ENCODE results near the gene NHLH2.

The NHLH2 gene

GRCh38 chr1:115838431-115839028, 2.4 kb downstream of the NHLH2 start:
- no peak for DNase-seq (ENCODE audit: low read depth in 2 of 2)

DNA sequence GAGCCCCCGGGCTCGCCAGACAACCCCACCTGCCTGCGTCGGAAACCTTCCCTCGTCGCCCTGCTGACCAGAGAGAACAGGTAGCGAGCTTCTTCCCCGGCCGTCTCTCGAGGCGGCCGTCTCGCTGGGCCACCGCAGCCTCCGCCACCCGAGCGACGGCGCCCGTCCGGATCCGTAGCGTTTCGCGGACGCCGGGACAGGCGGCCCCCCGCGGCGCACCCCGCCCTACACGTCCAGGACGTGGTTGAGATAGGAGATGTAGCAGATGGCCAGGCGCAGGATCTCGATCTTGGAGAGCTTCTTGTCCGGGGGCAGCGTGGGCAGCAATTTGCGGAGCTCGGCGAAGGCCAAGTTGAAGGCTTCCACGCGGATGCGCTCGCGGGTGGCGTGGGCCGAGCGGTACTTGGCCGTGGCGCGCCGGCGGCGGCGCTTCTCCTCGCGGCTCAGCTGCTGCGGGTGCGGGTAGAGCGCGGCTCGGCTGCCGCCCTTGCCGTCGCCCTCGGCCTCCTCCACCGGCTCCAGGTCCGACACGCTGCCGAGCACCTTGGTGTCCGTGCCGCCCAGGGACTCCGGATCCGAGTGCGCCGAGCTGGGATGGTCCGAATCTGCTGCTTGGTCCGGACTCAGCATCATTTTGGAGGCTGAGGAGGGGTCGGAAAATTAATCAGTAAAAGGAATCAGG, 3.0 kb downstream of the NHLH2 start:
- no peak for DNase-seq (ENCODE audit: low read depth in 2 of 2)

DNA sequence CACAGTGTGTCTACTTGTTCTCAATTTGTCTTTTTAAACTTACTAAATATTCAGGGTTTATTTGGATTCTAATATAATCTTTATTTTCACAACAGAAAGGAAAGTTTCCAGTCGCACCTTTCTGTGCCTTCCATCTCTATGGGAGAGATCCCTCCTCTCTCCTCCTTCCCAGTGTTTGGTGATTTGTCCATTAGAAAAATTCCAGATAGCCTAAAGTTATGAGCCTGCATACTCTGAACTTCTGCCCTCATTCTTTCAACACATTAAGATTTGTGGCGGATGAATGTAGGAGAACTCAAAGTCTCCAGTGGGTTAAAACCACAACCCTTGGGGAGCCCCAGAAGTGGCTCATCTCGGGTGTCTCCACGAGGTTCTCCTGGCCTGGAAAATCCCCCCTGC, 3.6 kb downstream of the NHLH2 start:
- no peak for DNase-seq (ENCODE audit: low read depth in 2 of 2)

DNA sequence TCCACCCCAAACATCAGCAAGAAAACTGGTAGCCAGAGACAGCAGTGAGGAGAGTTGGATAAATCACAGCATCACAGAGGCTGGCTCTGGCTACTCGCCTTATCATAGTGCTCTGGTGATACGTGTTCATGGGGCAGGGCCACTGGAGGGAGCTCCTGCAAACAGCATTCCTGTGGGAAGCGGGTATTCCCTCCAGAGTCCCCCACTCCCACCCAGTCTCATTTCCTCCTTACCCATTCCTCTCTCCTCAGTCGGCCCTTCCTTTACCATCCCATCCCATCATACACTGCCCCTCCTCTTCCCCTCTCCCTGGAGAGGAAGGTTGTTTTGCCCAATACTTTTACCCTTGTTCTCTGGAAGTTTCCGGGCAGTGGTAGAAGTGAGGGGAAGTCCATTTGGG, 7.1 kb downstream of the NHLH2 start:
- no peak for DNase-seq (ENCODE audit: low read depth in 2 of 2)

- DNase-seq (ENCODE audit: low read depth in 2 of 2) = no peak
These were observed 8.3 kb downstream of the NHLH2 start for GRCh38 chr1:115832651-115833050.

DNA sequence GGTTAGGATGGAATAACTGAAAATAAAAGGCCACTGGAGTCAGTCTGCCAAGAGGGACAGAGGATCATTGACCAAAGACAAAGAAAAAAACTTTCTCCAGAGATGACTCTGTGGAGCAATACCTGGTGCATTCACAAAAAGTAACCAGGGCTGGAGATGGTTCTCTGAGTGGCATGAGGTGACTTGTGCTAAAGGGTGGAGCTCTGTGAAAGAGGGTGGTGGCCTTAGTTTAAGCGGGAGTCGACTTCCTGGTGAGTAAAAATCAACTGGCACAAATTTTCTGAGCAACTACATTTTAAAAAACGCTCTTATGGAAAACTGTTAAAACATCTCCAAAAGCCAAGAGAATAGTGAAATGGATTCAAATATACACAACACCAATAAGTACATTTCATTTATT, 10.0 kb downstream of the NHLH2 start:
- no peak for DNase-seq (ENCODE audit: low read depth in 2 of 2)

GRCh38 chr1:115829947-115830346, 11.0 kb downstream of the NHLH2 start:
- DNase-seq (ENCODE audit: low read depth in 2 of 2) = no peak

DNA sequence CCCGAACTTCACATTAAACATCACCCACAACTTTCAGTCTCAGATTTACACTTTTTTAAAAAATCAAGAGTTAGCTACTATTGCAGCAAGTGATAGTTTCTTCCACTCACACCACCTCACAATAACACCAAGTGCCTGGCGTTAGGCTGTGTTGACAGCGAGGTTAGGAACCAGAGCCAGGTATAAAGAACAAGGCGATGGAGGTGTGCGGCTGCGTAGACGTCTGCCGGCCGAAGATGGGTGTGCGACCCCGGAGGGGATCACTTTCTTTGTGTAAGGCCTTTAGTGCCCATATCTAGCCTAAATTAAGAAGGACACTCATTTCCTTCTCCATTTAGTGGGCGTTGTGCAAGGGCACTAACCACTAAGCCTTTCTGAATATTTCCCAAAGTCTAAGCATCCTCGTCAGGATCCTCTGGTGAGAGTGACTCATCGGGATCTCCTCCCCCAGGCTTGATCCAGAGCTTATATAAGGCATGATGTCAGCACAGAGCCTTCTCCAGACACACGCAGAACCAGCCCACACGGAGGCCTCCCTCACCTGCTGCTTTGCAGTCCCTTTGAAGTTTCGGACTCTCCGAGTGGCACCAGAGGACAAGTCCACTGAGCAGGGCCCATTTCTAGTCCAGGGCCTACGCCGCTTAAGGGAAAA, 11.8 kb downstream of the NHLH2 start:
- no peak for DNase-seq (ENCODE audit: low read depth in 2 of 2)

DNA sequence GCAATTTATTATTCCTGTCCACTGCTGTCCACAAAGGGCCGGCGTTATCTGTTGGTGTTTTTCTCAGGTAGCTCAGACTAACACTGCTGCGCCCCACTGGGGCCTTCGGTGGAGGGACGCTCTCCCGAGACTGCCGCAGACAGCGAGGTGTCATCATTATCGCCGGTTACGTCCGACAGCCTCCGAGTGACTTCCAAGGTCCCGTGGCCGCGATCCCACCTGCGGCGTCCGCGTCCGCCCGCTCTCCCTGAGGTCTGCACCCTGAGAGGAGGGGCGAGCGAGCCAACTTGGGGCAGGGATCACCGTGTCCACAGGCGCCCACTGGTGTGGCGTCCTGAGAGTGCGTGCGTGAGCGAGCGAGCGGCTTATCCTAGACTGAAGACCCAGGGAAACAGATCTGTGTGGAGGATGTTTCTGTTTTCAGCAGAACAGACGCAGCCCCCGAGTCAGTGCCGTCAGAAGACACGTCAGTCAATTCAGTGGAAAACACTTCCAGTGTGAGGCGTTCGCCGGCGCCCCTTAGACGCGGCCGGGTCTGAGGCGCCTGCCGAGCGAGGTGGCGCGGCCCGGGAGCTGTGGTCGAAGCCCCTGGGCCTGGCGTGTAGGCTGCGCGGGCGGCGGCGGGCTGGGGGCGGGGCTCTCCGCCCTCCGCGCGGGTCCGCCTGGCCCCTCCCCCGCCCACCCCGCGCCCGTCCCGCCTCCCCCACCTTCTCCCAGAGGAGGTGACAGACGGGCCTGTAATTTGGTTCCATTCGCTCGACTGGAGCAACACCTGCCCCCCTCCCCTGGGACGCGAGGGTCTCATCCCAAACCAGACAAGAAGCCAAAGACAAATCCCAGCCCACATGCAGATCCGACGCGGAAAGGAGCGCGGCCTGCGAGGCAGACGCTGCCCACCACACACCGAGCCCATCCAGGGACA, 12.6 kb downstream of the NHLH2 start:
- DNase-seq (ENCODE audit: low read depth in 2 of 2) = no peak

DNA sequence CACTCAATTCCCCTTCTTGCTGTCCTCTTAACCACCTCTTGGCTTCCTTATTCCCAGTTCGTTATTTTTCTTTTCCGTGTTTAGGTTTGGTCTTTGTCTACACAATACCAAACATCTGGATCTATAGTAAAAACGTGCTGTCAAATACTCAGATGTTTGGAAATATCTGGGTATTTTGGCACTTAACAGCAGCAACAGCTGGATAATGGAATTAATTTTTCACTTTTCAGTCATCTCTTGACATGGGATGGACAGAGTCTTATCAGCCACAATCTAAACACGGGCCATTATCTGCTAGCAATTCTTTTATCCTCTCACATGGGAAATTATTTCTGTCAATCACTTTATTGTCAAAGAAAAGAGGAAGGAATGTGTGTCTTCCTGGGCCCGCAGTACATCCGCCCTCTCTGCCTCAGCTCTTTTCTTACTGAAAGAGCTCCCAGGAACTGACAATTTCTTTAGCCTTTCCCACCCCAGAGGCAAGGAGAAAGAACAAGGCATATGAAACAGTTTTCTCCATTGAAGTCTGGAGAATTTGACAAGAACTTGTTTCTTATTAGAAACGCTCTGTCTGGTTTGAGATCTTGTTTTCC, 13.4 kb downstream of the NHLH2 start:
- DNase-seq (ENCODE audit: low read depth in 2 of 2) = no peak

GRCh38 chr1:115826628-115827027, 14.3 kb downstream of the NHLH2 start:
- no peak for DNase-seq (ENCODE audit: low read depth in 2 of 2)

- no peak for DNase-seq (ENCODE audit: low read depth in 2 of 2)
These were observed 18.8 kb downstream of the NHLH2 start for GRCh38 chr1:115822117-115822516.

DNA sequence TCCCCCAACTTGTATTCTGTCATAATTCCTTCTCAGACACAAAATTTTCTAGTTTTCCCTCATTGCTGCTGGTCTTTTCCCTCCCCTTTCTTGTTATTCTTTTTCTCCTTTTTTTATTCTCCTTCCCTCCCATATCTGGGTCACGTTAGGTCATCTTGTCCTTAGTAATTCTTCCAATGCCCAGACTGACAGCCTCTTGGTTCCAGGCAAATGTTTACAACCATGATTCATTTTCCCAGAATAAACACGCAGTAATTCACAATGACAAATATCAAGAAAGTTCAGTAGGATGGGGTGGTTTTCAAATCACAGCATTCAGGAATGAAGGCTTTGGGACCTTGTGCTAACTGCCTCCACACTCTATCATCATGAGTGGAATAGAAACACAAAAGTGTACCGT, 25.2 kb downstream of the NHLH2 start:
- DNase-seq (ENCODE audit: low read depth in 2 of 2) = no peak

- no peak for DNase-seq (ENCODE audit: low read depth in 2 of 2)
These were observed 26.1 kb downstream of the NHLH2 start for GRCh38 chr1:115814685-115815398.

GRCh38 chr1:115813727-115814126, 27.2 kb downstream of the NHLH2 start:
- DNase-seq (ENCODE audit: low read depth in 2 of 2) = no peak

DNA sequence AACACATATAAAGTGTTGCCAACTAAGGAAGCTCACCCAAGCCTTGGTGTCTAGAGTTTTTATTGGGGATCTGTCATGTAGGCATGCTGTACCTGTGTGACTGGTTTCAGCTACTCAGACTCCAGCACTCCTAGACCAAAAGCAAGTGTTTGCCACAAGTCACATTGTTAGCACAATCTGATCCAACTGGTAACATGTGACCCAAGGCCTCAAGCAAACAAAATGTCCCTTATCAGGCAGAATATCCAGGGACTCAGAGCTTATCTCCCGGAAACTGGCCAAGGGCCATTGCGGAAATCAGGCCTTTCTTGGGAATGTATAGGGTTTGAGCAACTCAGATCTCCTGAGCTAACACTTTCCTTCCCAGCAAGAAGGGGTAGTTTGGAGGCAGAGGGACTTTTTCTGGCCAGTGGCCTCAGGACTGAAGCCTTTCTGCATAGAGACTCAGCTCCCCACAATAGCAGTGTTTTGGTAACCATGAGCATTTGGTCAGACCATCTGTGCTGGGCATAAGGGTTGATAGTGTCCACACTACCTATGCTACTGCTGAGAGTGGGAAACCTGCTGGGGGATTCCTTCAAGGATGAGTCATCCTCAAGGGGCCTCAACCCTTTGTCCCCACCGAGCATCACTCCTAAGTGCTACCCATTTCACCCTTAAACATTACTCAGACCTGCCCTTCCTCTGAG, 29.6 kb downstream of the NHLH2 start:
- no peak for DNase-seq (ENCODE audit: low read depth in 2 of 2)

GRCh38 chr1:115810609-115811008, 30.3 kb downstream of the NHLH2 start:
- no peak for DNase-seq (ENCODE audit: low read depth in 2 of 2)

DNA sequence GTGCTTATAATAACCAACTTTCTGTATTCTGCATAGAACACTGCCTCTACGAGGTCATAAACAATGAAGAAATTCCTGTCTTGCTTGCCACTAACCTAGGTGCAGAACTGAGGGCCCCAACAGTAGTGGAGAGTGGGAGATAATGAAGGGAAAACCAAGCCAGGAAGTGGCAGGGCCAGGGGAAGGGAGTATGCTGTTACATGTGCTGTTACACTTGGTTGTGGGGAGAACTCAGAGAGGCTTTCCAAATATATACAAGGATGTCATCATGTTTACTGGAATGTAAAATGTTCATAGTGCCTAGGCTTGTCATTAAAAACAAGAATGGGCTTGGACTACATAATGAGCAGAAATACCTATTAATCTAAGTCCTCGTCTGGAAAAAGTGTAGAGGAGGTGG, 31.1 kb downstream of the NHLH2 start:
- DNase-seq (ENCODE audit: low read depth in 2 of 2) = no peak

- no peak for DNase-seq (ENCODE audit: low read depth in 2 of 2)
These were observed 31.9 kb downstream of the NHLH2 start for GRCh38 chr1:115809076-115809475.

GRCh38 chr1:115807723-115808122, 33.2 kb downstream of the NHLH2 start:
- DNase-seq (ENCODE audit: low read depth in 2 of 2) = peak in 1 of 2 donors; percentile 3

DNA sequence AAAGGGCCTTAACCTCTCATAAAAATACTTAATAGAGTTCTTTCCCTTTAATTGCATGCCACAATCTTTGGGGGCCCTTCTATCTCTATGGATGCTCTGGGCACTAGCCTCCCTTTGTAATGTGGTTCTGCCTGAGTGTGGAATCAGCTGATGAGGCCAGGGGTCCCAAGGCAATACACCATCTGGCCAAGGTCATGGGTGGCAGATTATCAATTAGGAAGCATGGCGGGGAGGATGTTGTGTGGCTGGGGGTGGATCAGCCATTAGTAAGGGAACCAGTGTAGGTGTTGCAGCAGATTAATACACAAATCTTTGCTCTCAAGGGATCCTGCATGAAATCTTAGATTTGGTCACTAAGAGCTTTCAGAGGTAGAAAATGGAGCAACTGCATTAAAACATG, 35.3 kb downstream of the NHLH2 start:
- no peak for DNase-seq (ENCODE audit: low read depth in 2 of 2)

All from stimulated activated CD4-positive, alpha-beta T cell treated with anti-CD3 and anti-CD28 coated beads, Interleukin-1b, Interleukin-23, amount 100 ng/mL, for 4 hours (primary cell).